Coronary artery (tissue), 2 donors: ENCODE data around the gene ZNF541.

Source experiments
- DNase-seq: peaks from one replicate; pipeline ENCODE4 v3.0.0-alpha.2; 2017; ENCODE audit warnings: low spot score
- H3K27ac ChIP-seq, 2 donors: fragments of 200-600 bp; sonication (generic); one replicate each; pipeline ENCODE4 v1.5.1; 2016 to 2019
- H3K4me3 ChIP-seq: fragments of 200-600 bp; sonication (generic); 2 replicates; pipeline ENCODE4 v1.5.1; 2016; ENCODE audit warnings: mild to moderate bottlenecking, moderate library complexity
- CTCF ChIP-seq: fragments of 200-600 bp; sonication (generic); IDR thresholded peaks from one replicate; pipeline ENCODE4 v1.5.1; 2019; ENCODE audit warnings: antibody characterized with exemption

Gene ZNF541

GRCh38 chr19:47613165-47614020 lies 40.4 kb upstream of the ZNF541 start:
- Histone ChIP-seq H3K27ac (peak overlapping the region; percentile 59 to 61), H3K4me3 (peak overlapping the region; percentile 7)
- TF ChIP-seq CTCF: no peak
- DNase-seq: no peak

- no peak for DNase-seq
- TF ChIP-seq CTCF: no peak
- H3K27ac ChIP-seq: peak overlapping the region in 1 of 2 donors; percentile 91
- H3K4me3 ChIP-seq: peak overlapping the region; percentile 100
Observed at GRCh38 chr19:47610902-47611301, 38.0 kb upstream of the ZNF541 start.

- TF ChIP-seq CTCF: no peak
- Histone ChIP-seq H3K4me3 (peak overlapping the region; percentile 100), H3K27ac (peak overlapping the region; percentile 66 to 91)
- DNase-seq: no peak
Observed at GRCh38 chr19:47609906-47610894, 37.3 kb upstream of the ZNF541 start.

- DNase-seq: peak; percentile 85
- Histone ChIP-seq H3K4me3 (peak within 1 kb of the TSS; percentile 100), H3K27ac (peak within 1 kb of the TSS; percentile 95 to 99)
- TF ChIP-seq CTCF: no peak
Observed at GRCh38 chr19:47608969-47609905, 36.3 kb upstream of the ZNF541 start, which contains the start of gene BICRA. Gene BICRA (plus strand): TSS chr19:47609134. CDS start chr19:47673575, 64,441 bp downstream.

- TF ChIP-seq CTCF: no peak
- DNase-seq: peak; percentile 93
- Histone ChIP-seq H3K4me3 (peak overlapping the region; percentile 100), H3K27ac (peak overlapping the region; percentile 95 to 99)
Observed at GRCh38 chr19:47608074-47608918, 35.3 kb upstream of the ZNF541 start.
